CD4-positive, alpha-beta T cell treated with Interleukin-4 for 1 hour (primary cell): ENCODE measurements around the gene OSM.
A peak's percentile ranks its signal among the peaks of the same experiment; 100 is the strongest.
"Not testable (repeated sequence)": the region's sequence is repeated elsewhere in the genome, so short reads cannot be mapped to it uniquely, and the experiment has no call there.

ENCODE experiments used
- DNase-seq, 2 donors: peaks; one replicate each; pipeline ENCODE4 v3.0.0-alpha.2; 2020 to 2022

Gene OSM

DNA sequence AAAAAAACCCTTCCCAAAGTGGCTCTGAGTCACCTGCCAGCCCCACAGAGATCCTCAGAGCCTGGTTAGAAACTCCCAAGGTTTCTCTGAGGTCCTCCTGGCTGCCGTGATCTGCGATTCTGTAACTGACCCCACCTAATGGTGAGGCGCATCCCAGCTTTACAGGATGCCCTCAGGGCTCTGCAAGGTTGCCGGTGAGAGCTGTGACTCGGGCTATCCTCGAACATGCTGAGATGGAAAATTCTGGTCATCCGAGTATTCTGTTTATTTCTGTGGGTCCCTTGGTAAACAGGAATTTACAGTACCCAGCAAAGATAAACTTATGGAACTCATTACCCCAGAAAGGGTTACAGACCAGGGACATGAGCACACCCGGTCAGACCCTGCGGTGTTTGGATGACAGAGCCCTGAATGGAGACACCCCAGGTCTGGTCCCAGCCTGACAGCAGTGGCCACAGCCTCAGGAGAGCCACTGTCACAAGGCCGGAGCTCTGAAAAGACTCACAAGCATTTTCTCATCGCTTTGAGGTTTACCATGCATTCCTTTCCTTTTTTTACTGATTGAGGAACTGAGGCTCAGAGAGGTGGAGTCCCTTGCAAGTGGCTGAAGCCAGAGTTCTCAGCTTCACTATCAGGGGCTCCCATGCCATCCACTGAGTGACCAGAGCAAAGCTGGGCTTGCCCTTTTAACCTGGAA is 42.3 kb downstream of the OSM start:
- DNase-seq: no peak

DNA sequence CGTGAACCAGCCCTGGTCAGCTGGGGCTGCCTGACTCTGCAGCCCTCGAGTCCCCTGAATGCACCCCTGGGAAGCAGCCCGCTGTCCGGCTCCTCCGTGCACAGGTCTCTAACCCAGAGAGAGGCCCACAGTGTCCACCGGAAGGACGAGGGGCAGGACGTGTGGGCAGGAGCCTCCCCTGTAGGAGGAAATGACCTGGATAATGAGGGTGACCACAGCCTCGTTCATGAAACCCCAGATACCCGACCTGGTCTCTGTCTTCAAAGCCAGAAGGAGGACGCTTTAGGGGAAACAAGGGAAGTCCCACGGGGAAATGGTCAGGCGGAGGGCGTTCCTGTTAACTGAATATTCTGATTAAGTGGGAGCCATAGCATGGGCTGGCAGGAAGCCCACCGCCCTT is 43.3 kb downstream of the OSM start:
- DNase-seq: no peak

DNA sequence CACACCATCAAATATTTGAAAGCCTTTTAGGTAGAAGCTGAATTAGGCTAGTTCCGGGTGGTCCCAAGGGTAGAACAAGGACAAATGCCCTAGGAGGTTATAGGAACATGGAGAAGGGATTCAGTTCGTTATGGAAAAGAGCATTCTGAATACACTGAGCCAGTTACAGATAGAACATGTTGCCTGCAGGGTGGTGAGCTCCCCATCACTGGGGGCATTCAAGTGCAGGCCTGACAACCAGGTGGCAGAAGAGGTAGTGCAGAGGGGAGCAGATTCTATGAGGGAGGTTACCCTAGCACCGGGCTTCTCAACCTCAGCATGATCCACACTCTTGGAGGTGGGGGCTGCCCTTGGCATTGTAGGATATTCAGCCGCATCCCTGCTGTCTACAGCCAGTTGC is 44.3 kb downstream of the OSM start:
- no peak for DNase-seq

DNA sequence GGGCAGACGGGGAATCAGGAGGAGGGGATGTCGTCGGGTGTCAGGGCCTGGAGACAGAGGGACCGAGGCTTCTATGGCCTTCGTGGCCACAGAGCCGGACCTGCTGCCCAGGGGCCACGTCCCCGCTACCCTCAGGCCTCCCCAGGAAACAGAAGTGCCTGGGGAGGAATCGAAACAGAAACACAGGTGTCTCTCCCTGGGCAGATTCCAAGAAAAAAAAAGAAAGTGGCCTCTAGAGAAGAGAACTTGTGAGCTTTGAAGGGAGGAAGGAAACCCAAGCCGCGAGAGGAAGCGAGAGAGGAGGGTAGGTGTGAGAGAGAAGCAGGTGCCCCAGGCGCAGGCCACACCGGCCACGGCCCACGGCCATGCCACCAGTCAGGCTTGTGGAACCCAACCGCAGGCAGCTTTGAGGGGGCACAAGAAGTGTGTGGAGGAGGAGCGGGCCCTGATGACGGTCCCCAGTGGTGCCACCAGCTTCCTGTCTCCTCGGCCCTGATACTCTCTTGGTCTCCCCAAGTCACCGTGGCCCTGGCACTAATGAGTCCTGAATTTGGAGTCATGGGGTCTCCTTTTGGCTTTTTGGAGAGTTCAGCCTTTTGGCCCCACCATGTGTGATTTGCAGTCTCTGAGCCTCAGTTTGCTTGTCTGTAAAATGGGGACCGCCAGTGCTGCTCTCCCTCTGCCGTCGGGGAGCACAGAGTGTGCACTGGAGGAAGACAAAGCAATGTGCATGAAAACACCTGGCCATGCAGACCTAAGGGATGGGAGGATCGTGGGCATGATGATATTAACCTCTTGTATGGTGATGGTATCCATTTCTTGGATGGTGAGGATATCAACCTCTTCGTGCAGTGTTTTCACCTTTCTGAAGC is 45.3 kb downstream of the OSM start:
- DNase-seq: peak; percentile 69 to 80

DNA sequence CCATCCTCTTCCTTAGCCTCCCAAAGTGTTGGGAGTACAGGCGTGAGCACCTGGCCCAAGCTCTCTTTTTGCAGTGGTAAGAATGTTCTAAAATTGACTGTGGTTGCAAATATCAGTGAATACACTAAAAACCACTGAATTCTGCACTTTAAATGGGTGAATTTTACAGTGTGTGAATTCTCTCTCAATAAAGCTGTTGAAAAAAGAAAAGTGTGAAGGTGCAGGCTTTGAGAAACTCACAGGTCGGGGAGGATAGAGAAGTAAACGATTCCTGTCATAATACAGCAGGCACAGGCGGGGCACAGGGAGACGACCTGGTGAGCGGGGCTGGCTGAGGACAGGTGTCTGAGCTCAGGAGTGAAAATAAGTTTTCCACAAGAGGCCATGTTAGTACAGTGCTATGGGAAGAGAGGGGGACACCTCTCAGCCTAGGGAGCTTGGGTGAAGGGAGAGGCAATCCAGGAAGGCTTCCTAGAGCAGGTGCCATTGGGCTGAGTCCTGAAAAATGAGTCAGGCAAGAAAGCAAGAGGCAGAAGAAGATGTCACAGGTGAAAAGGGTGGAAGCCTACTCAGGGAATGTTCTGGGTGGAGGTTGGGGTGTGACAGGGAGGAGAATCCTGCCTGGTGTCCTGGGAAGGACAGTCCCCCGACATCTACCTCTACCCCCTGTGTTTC is 46.2 kb downstream of the OSM start:
- DNase-seq: no peak

DNA sequence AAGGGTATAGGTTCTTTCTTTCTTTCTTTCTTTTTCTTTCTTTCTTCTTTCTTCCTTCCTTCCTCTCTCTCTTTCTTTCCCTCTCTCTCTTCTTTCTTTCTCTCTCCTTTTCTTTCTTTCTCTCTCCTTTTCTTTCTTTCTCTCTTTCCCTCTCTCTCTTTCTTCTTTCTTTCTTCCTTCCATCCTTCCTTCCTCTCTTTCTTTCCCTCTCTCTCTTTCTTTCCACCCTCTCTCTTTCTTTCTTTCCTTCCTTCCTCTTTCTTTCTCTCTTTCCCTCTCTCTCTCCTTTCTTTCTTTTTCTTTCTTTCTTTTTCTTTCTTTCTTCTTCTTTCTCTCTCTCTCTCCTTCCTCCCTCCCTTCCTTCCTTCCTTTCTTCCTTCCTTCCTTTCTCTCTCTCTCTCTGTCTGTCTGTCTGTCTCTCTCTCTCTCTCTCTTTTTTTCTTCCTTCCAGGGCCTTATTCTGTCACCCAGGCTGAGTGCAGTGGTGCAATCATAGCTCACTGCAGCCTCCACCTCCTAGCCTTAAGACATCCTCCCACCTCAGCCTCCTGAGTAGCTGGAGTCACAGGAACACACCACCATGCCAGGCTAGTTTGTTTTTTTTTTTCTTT is 46.9 kb downstream of the OSM start:
- DNase-seq: no peak

DNA sequence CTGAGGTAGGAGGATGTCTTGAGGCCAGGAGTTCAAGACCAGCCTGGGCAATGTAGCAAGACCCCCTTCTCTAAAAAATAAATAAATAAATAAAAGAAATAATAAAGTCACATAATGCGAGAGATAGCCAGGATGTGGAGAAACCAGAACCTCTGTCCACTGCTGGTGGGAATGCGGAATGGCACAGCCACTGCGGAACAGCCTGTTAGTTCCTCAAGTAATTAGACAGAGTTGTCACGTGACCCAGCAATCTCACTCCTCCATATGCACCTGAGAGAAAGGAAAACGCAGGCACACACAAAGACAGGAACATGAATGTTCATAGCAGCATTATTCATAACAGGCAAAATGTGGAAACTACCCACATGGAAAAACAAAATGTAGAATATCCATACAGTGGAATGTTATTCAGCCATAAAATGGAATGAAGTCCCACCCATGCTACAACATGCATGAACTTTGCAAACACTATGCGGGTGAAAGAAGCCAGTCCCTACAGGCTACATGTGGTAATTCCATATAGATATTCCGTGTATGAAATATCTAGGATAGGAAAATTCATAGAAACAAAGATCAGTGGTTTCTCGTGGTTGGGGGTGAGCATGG is 47.5 kb downstream of the OSM start:
- DNase-seq: no peak

DNA sequence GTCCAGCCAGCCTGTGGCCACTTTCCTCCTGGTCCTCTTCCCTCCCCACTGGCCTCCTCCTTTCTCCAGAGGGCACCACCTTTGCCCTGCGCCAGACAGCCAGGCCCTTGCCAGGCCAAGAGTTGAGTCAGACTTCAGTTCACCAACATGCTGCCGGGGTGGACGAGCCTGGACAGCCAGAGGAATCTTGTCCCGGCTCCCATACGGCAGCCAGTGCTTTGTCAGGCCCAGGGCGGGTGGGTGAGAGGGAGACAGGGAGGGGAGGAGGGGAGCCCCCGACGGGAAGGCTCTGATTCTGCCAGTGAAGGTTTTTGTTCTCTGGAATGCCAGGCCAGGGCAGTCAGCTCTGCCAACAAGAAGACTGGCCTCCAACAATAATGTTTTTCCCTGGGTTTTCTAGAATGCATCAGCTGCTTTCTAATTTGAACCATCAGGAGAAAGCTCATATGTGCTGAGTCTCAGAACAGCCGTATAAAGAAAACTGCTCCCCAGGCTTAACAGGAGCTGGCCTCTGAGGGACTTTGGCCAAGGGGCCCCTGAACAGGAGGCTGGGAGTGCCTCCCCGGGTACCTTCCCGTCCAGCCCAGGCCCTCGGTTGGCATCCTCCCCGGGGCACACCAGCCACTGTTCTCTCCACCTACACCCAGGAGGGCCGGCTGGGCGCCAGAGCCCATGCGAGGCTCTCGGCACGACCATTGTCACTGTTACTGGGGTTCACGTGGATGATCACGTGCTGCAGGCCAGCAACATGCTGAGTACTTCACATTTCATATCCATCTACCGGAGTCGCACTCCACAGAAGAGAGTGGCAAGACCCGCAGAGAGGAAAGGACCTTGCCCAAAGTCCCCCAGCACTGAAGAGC is 48.7 kb downstream of the OSM start:
- DNase-seq: no peak

DNA sequence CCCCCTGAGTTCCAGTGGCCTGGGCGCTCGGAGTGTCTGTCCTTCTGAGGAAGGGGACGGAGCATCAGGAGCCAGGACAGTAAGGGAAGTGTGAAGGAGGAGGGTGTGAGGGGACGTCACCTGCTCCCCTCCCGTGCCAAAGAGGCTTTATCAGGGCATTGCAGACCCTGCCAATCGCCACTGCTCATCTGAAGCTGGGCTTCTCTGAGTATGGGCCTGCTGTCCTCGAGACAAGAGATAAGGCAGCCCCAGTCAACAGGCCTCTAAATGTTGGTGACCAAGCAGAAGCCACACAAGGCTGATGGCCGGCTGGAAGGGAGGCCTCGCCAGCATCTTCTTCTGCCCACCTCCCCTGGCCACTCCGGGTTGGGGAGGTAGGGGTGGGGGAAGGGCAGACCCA is 49.9 kb downstream of the OSM start:
- DNase-seq: no peak

DNA sequence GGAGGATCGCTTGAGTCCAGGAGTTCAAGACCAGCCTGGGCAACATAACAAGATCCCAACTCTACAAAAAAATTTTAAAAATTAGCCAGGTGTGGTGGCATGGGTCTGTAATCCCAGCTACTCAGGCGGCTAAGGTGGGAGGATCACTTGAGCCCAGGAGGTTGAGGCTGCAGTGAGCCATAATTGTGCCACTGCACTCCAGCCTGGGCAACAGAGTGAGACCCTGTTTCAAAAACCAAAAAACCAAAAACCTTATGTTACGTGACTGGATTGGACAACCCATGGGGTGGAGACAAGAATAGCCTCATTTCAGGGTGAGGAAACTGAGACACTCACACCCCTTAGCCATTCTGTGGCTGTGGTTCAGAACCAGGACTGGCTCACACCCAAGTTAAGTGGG is 50.4 kb downstream of the OSM start:
- DNase-seq: not testable (repeated sequence)

DNA sequence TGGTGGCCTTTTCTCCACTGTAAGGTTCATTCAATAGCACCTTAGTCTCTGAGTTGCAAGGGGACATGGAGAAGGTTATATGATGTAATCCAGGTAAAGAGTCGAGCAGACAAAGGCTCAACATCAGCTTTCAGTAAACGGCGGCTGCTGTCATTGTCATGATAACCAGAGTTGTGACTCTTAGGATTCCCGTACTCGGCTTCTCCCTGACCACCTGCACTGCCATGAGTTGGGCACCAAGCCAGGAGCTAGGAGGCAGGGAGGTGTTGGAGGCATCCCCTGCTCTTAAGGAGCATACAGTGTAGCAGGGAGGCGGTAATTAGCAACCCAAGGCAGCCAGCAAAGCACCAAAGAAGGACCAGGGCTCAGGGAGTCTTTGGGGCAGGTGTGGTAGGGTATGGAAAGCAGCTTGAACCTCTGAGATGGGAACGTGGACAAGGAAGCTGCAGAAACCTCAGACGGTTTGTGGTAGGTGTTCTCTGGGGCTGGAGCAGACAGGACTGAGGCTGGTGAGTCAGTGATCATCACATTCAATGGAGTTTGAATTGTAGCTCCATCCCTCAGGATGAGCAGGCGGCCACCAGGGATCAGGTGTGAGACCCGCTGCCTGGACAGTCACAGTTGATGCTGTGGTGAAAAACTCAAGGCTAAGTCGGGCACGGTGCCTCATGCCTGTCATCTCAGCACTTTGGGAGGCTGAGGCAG is 51.8 kb downstream of the OSM start:
- no peak for DNase-seq

DNA sequence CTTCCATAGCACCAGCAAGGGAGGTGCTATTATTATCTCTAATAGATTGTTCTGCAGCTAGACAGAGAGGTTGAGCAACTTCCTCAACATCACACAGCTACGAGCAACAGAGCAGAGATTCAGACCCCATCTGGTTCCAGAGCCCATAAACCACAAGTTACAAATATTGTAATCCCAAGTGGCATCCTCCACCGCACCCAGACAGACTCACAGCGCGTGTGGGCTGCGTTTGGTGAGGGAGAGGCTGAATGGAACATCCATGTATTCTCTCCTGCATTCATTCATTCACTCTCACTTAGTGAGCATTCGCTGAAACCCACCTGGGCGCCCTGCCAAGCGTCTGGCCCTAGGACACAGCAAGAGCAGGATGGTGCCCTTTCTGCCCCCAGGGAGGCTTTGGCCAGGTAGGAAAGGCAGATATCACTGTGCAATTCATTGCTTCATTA is 53.6 kb downstream of the OSM start:
- DNase-seq: no peak
